GM10847 (cell line): ENCODE data around the gene SZT2.

Source experiments
- POLR2A ChIP-seq: IDR thresholded peaks from 2 replicates; pipeline ENCODE4 v1.6.1; 2011; ENCODE audit not compliant: insufficient read length; ENCODE audit errors: extremely low read depth

The SZT2 gene

DNA sequence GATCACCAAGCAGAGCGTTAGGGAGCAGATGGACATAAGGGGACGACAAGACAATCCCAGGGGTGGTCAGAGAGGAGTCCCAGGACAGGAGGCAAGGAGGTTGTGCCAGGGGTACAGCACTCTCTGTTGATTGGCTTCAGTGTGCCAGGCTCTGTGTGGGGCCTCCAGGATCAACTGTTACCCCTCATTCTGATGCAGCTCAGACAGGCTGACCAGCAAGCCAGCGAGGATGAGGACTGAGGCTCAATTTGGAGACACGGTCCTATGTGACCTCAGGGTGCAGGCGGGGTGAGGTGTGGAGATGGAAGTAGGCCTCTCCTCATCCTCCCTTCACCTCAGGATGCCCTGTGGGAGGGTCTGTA lies 60.0 kb downstream of the SZT2 start:
- TF ChIP-seq POLR2A = no peak

DNA sequence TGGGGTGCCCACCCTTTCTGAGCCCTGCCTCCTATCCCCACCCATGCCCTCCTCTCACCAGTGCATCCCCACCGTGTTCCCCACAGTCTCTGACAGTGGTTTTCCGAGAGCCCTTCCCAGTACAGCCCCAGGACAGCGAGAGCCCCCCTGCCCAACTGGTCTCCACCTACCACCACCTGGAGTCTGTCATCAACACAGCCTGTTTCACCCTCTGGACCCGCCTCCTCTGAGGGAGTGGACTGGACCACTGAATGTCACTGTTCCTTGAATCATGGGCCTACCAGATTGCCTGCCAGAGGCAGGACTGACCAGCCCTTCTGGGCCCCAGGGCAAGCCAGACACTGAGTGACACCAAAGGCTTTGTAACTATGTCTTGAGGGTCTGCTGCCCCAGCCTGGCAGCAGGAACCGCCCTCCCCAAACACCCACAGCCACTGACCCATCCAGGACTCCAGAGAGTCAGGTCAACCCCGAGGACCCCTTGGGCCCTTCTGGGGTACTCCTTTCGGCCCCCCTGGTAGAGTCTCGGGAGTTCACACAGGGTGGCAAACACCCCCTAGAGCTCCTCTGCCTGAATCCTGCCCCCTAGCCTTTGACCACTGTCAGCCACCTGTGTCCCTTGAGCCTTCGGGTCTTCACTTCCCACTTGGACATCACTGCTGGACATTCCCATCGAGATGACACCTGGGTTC lies 60.7 kb downstream of the SZT2 start:
- TF ChIP-seq POLR2A = no peak

DNA sequence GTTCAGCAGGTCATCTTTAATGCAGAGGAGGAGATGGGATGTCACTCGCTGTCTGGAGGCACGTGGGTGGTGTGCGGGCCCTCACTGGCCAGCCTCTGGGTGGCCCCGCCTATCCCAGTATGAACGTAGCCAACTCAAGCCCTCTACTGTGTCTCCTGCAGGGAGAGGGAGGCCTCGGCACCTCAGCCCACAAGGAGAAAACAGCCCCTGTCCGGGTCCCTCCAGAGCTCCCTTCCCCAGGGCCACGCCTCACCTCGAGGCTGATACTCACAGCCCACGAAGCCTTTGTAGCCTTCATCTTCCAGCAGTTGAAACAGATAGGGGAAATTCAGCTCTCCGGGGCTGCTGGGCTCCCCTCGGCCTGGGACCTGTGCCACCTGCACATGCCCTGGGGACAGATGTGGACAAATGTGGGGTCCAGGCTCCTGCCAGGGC lies 61.5 kb downstream of the SZT2 start:
- TF ChIP-seq POLR2A = no peak

DNA sequence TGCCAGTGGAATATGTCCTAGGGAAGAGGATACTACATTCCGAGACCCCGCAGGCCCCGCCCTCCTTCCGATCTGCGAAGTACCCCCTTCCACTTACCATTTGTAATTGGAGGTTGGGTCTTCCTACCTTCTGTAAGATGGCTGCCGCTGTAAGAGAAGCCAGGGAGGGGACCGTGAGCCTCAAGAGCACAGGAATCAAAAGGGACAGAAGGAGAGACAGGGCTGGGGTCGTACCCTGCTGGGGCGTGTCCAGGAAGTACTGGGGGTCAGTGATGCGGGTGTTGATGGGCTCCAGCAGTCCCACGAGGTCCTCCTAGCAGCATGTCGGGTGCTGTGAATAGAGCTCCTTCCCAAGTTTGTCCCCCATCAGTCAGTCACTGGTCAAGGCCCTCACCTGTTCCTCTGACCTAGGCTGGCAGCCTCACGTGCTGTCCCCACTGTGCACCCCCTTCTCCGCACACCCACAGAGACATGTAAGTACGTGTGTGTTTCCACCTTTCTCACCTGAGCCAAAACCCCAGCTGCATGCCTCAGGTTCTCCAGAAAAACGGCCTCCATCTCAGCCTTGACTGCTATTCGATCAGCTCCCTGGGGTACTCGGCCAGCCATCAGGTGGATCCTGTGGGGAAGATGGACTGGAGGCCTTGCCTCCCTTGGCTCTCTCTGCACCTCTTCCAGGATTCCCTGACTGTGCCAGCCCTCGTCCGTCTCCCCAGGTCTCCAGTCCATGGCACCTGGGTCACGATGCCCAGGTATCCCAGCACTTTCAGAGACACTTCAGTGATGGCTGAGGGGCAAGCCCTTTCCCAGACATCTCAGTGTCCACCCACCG lies 62.2 kb downstream of the SZT2 start:
- no peak for TF ChIP-seq POLR2A

DNA sequence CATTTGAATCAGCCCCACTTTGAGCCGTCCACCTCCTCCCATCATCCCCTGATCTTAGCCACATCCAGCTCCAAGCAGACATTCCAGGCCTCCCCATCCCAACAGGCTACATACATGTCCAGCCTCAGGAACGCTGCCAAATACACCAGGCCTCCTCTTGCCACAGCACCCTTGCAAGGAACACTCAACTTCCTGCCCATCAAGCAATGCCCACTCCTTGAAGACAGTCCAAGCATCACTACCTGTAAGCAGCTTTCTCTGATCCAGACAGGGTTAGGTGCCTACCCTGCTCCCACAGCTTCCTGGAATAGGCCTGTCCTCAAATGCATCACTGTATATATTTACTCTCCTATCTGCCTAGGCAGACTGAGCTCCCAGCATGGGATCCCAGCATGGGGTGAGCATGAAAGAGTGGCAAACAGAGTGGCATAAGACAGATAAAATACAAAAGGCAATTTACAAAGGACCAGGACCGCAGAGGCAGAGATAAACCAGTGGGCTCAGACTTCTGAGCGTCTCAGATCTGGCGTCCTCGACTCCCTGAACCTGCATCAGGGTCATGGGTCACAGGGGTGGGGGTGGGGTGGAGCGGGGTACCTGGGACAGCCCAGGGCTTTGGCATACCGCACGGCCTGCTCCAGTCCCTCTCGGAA lies 63.2 kb downstream of the SZT2 start:
- no peak for TF ChIP-seq POLR2A

DNA sequence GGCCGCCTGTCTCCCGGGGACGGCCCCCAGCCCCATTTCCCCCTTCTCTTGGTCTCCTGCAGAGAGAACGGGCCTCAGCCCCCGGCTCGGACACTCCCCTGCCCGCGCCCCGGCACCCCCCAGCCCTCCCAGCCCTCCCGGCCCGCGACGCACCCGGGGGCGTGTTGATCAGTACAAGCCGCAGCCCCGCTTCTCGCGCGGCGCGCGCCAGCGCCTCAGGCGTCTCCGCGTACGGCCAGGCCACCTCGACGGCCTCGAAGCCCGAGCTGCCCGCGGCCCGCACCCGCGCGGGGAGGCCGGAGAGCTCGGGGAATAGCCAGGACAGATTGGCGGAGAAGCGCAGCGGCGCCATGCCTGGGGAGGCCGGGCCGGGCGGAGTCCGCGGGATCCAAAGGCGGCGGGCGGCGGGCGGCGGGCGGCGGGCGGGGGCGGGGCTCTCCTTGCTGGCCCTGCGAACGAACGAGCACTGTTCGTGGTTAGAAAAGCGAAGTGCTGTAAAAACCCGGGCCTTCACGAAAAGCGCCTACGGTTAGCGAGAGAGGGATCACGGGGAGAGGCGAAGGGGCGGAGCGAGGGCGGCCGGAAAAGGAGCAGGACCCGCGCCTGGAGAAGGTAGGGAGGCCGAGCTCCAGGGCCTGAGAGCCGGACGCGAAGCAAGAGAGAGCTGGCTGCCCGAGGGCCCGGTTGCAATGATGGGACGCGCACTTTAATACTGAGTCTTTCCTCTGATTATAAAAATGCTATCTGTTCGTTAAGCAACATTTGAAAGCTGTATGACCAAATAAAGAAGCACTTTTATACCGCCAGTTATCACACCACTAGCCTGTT lies 64.0 kb downstream of the SZT2 start, which contains the start of gene HYI:
TSS of gene HYI (minus strand) at position 490 of the 828 bp plus-strand sequence. CDS start at position 352, 138 bp downstream.
- TF ChIP-seq POLR2A = peak; percentile 35

DNA sequence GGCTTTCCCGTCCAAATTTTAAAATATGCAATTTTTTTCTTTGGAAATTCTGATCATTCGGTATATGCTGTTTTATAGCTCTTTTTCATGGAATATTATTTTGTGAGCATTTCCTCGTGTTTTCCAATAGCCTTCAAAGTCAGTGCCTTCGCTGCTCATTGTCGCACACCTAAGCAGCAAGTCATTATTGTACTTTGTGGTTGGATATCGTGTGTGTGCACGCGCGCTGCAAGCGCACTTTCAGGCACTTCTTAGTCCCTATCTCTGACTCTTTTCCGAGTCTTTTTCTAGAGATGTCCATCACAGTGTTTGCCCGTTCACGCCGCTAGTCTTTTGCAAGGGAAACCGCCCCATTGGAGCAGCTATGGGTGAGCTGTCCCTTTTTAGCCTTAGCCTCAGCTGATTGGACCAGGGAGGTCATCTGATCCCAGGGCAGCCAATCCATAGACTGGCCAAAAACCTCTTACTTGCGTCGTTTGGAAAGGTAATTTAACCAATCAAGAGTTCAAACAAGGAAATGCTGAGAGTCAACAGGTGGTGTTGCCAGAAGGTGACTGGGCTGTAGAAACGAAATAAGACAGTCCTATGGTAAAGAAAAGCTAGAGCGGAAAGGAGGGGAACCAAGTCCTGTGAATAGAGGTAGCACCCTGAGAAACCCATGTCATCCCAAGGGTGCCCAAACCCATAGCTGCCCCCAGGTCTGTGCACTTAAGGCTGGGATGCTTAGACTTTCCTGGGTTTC lies 64.7 kb downstream of the SZT2 start:
- TF ChIP-seq POLR2A = no peak

DNA sequence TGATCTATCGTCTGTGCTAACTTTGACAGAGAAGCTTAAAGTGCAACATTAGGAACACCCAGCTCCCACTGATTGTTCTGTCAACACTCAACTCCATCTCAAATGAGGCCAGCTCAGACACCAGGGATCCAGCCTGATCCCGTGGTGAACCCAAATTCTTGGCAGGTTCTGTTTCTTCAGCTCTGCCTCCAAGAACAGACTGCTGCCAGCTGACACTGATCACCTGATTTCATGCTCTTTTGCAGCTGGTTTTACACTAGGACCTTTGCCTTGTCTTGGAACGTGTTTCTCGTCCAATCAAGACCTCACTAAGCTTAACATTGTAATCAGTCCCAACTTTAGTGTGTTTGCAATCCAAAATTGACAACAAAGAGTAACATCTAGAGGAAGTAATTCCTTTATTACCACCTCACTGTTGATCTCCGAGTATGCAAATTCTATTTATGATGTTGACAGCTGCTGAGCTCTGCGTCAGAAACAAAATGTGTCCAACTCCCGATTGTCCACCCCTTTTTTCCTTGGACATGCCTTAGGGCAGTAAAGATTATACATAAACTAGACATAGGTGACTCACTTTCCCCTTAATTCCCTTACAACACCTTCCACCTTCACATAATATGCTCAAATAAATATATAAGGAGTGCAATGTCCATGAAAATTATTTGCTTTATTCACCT lies 65.7 kb downstream of the SZT2 start:
- TF ChIP-seq POLR2A = no peak

DNA sequence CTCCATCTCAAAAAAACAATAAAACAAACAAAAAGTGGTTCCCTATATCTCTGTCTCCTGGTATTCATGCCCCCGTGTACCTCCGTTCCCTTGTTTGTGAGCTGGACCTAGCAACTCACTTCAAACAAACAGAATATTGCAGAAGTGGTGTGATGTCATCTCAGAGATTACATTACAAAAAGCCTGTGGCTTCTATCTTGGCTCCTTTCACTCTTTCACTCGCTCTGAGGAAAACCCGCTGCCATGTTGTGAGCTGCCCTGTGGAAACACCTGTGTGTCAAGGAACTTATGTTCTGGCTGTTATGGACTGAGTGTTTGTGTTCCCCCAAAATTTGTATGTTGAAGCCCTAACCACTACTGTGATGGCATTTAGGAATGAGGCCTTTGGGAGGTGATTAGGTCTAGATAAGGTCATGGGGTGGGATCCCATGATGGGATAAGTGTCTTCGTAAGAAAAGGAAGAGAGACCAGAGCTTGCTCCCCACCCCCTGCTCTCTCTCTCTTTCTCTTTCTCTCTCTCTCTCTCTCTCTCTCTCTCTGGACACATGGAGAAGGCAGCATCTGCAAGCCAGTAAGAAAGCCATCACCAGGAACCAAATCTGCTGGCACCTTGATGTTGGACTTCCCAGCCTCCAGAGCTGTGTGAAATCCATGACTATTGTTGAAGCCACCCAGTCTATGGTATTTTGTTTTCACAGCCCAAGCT lies 71.4 kb downstream of the SZT2 start:
- no peak for TF ChIP-seq POLR2A

DNA sequence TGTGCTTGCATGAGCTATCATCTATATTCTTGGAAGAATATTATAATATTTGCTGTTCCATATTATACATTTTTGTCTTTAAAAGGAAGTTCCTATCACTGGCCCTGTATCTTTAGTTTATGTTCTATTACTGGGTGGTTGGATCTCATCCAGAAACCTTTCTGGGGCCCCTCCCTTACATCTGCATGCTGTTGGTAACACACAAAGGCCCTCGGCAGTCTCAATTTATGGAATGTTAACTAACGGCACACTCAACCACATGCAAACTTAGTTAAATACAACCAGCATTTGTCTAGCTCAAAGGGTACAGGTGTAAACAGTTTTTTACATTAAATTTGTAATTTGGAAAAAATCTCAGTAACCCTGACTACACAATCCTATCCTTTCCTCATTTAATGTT lies 73.8 kb downstream of the SZT2 start:
- no peak for TF ChIP-seq POLR2A

DNA sequence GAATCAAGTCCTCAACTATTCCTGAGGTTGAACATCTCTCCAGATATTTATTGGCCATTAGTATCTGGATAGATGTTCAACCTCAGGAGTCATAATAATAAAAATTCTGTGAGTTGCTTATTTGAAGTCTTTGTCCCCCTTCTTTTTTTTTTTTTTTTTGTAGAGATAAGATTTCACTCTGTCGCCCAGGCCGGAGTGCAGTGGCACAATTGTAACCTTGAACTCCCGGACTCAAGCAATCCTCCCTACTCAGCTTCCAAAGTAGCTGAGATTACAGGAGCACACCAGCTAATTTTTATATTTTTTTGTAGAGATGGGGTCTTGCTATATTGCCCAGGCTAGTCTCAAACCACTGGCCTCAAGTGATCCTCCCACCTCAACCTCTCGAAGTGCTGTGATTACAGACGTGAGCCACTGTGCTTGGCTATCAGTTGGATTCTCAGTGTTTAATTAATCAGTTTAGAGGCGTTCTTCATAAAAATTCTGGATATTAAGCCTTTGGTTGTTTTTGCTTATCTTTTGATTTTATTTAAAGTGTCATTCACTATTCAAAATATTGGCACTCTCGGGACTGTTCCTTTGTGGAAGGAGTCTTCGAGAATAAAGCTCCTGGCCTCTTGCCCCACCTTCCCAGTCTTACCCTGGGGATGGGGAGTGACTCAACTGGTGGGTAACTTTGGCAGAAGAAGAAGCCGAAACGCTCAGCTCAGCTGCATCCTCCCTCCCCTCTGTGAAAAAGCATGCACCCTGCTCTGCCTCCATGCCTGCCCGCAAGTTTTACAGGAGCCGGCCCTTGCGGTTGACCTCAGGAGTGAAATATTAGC lies 75.2 kb downstream of the SZT2 start:
- TF ChIP-seq POLR2A = no peak

DNA sequence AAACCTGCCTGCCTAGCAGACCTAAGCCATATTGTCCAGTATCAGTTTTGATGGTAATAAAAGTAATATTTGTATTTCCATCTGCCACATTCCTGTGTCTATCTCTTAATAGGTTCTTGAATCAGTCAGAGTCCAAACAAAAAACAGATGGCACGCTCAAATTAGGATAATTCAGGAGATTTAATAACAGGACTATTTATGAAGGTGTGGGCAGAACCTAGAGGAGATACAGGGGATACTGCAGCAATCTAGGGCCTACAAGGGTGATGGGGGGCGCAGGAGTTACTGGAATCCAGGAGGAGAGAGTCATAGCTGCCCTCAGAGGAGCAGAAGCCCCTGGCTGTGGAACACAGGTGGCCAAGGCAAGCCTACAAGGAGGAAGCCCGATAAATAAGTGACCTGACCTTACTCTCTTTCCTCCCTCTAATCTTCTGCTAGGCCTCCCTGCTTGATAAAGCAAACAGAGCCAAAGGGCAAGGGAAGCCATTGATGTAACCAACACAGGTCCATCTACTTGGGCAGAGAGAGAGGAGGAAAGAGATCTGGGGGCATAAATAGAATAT lies 75.9 kb downstream of the SZT2 start:
- no peak for TF ChIP-seq POLR2A
